ENCODE measurements around the gene EGF.
"Not testable (repeated sequence)": the region's sequence is repeated elsewhere in the genome, so short reads cannot be mapped to it uniquely, and the experiment has no call there.

EGF gene

GRCh38 chr4:109998867-109999584, 86.3 kb downstream of the EGF start:
- no peak for DNase-seq

GRCh38 chr4:109999585-109999912, 86.9 kb downstream of the EGF start:
- no peak for DNase-seq

- no peak for DNase-seq
Observed at GRCh38 chr4:110002326-110002725, 89.6 kb downstream of the EGF start.

- peak; percentile 33 for DNase-seq
Observed at GRCh38 chr4:110003401-110004187, 90.9 kb downstream of the EGF start.

- DNase-seq: no peak
Observed at GRCh38 chr4:110004556-110004955, 91.9 kb downstream of the EGF start.

- no peak for DNase-seq
Observed at GRCh38 chr4:110005461-110006056, 92.9 kb downstream of the EGF start.

- DNase-seq: no peak
Observed at GRCh38 chr4:110007217-110007616, 94.5 kb downstream of the EGF start.

GRCh38 chr4:110008540-110008939, 95.9 kb downstream of the EGF start:
- DNase-seq: no peak

GRCh38 chr4:110009550-110009949, 96.9 kb downstream of the EGF start:
- no peak for DNase-seq

- DNase-seq: no peak
Observed at GRCh38 chr4:110010797-110011196, 98.1 kb downstream of the EGF start.

- DNase-seq: no peak
Observed at GRCh38 chr4:110012917-110013316, 100.2 kb downstream of the EGF start.

- DNase-seq: no peak
Observed at GRCh38 chr4:110014233-110014632, 101.5 kb downstream of the EGF start.

GRCh38 chr4:110019153-110019552, 106.5 kb downstream of the EGF start:
- DNase-seq: no peak

- DNase-seq: no peak
Observed at GRCh38 chr4:110020139-110020538, 107.5 kb downstream of the EGF start.

- DNase-seq: no peak
Observed at GRCh38 chr4:110020646-110021443, 108.2 kb downstream of the EGF start.

GRCh38 chr4:110022457-110022856, 109.8 kb downstream of the EGF start:
- no peak for DNase-seq

GRCh38 chr4:110025056-110025455, 112.4 kb downstream of the EGF start:
- no peak for DNase-seq

GRCh38 chr4:110025718-110026117, 113.0 kb downstream of the EGF start:
- no peak for DNase-seq

- no peak for DNase-seq
Observed at GRCh38 chr4:110032603-110033002, 119.9 kb downstream of the EGF start.

- DNase-seq: no peak
Observed at GRCh38 chr4:110033355-110034025, 120.8 kb downstream of the EGF start.

GRCh38 chr4:110034026-110034393, 121.3 kb downstream of the EGF start:
- no peak for DNase-seq

GRCh38 chr4:110039164-110039563, 126.5 kb downstream of the EGF start:
- DNase-seq: not testable (repeated sequence)

GRCh38 chr4:110041735-110042134, 129.1 kb downstream of the EGF start:
- DNase-seq: no peak
